CD4-positive, alpha-beta T cell (primary cell): ENCODE results near the gene TAB3. TPM values are rescaled to one million over a fixed set of nuclear protein-coding genes. Genes with fewer than 3 reads are reported as not detected.

Experiments used
- ATAC-seq: fragments of 200-7000 bp; cut with Tn5 transposase; one replicate; pipeline ENCODE4 v1.10.0; 2022; ENCODE audit warnings: mild to moderate bottlenecking; ENCODE audit not compliant: poor library complexity
- CTCF ChIA-PET: fragments of 350-600 bp; sonication (Branson Sonifier 250); formaldehyde crosslinking; loops from one replicate; lab custom pipeline; 2021; ENCODE audit warnings: antibody characterized with exemption, inconsistent platforms; lab: Charles Lee
- POLR2A ChIA-PET: fragments of 350-600 bp; sonication (Branson Sonifier 250); formaldehyde crosslinking; loops from one replicate; lab custom pipeline; 2021; ENCODE audit warnings: antibody characterized with exemption, inconsistent platforms; lab: Charles Lee
- DNase-seq, 14 experiments: peaks; one replicate each; pipeline ENCODE4 v3.0.0-alpha.2; 2013 to 2020; ENCODE audit warnings: mixed read lengths in 2 of 14
- H3K27ac ChIP-seq, 2 donors: one replicate each; pipeline versions ENCODE4 v1.5.1 to v1.7.0; 2013; ENCODE audit warnings: low read length in 2 of 2, low read depth in 1 of 2, mild to moderate bottlenecking in 1 of 2
- H3K27me3 ChIP-seq, 2 experiments: 1 replicate in 1 of 2; 2 replicates in 1 of 2; pipeline versions ENCODE4 v1.6.1 to v1.7.0; 2013; ENCODE audit warnings: low read length in 2 of 2, control low read depth in 1 of 2, mild to moderate bottlenecking in 1 of 2, moderate library complexity in 1 of 2; ENCODE audit not compliant: insufficient read depth in 2 of 2, control insufficient read depth in 1 of 2
- H3K36me3 ChIP-seq: one replicate; pipeline ENCODE4 v1.6.1; 2013; ENCODE audit warnings: low read length, control low read depth; ENCODE audit not compliant: insufficient read depth
- H3K4me1 ChIP-seq: one replicate; pipeline ENCODE4 v1.6.1; 2013; ENCODE audit warnings: low read length, control low read depth; ENCODE audit not compliant: insufficient read depth
- H3K4me3 ChIP-seq: one replicate; pipeline ENCODE4 v1.5.1; 2013; ENCODE audit warnings: mild to moderate bottlenecking, low read length, moderate library complexity
- H3K9me3 ChIP-seq, 2 experiments: 1 replicate in 1 of 2; 2 replicates in 1 of 2; pipeline versions ENCODE4 v1.6.1 to v1.7.0; 2013; ENCODE audit warnings: low read length in 2 of 2, mild to moderate bottlenecking in 2 of 2, control low read depth in 1 of 2, moderate library complexity in 1 of 2; ENCODE audit not compliant: control insufficient read depth in 1 of 2, insufficient read depth in 1 of 2
- H3K27ac Mint-ChIP-seq: one replicate; pipeline ENCODE4 v1.8.0; 2020; ENCODE audit warnings: mixed read lengths
- H3K27me3 Mint-ChIP-seq: one replicate; pipeline ENCODE4 v1.8.0; 2021; ENCODE audit warnings: mixed read lengths
- H3K36me3 Mint-ChIP-seq: one replicate; pipeline ENCODE4 v1.8.0; 2021; ENCODE audit warnings: low read depth, mixed read lengths
- H3K4me1 Mint-ChIP-seq: one replicate; pipeline ENCODE4 v1.8.0; 2021; ENCODE audit warnings: low read depth, mixed read lengths
- H3K4me3 Mint-ChIP-seq: one replicate; pipeline ENCODE4 v1.8.0; 2020; ENCODE audit warnings: mild to moderate bottlenecking, mixed read lengths
- H3K9me3 Mint-ChIP-seq: one replicate; pipeline ENCODE4 v1.8.0; 2020; ENCODE audit warnings: mixed read lengths
- CTCF ChIP-seq: fragments of 200-600 bp; IDR thresholded peaks from one replicate; pipeline ENCODE4 v1.8.0; 2022; ENCODE audit warnings: antibody characterized with exemption, mild to moderate bottlenecking
- intact Hi-C, 2 experiments: fragments of 100-400 bp; cut with DNase I in 1 of 2; cut with micrococcal nuclease in 1 of 2; formaldehyde crosslinking; loops; one replicate each; pipeline versions ENCODE4 v1.15.1 to v1.9.0; 2023 to 2025; cut with DNase I, micrococcal nuclease
- total RNA-seq, 174 experiments: library from RNA in 2 of 174; stranded (reverse) in 2 of 174; gene quantifications; one replicate each; pipeline ENCODE4 v1.2.3 and lab custom pipeline; 2021 to 2026

TAB3 gene
- total RNA-seq, 2 experiments from 2014 or later = 24.7 to 25.6 TPM

- DNase-seq (no peak), ATAC-seq (no peak)
- no peak overlapping the region for H3K4me3 ChIP-seq
- Mint-ChIP-seq H3K4me3 (no peak overlapping the region), H3K27ac (no peak overlapping the region), H3K36me3 (peaks cover 7% of the 10 kb centered on the region), H3K4me1 (peaks cover 21% of the 10 kb centered on the region), H3K27me3 (no peaks in the 10 kb centered on the region), H3K9me3 (no peaks in the 10 kb centered on the region)
- H3K27ac ChIP-seq = no peak overlapping the region
- H3K4me1 ChIP-seq = peaks cover 7% of the 10 kb centered on the region
- ChIA-PET CTCF (no interaction called here), POLR2A (no interaction called here)
- no peaks in the 10 kb centered on the region for H3K27me3 ChIP-seq
- no peak for TF ChIP-seq CTCF
- H3K36me3 ChIP-seq = no peaks in the 10 kb centered on the region
- H3K9me3 ChIP-seq = no peaks in the 10 kb centered on the region
- intact Hi-C loops = no loop called here
These were observed 3.5 kb upstream of the TAB3 start for GRCh38 chrX:30892591-30892990.

GRCh38 chrX:30888526-30889146, 418 bp downstream of the TAB3 start:
- POLR2A ChIA-PET = interaction anchor here (0.7 to 1.3 kb wide), 4 partner anchors 26 to 311 kb away, joined by 3 to 5 read pairs (median 4); partner anchors contain the start of gene TASL
- Mint-ChIP-seq H3K9me3 (no peaks in the 10 kb centered on the region), H3K27ac (peak overlapping the region; percentile 96), H3K27me3 (no peaks in the 10 kb centered on the region), H3K4me1 (peaks cover 58% of the 10 kb centered on the region), H3K4me3 (peak overlapping the region; percentile 91), H3K36me3 (peaks cover 7% of the 10 kb centered on the region)
- H3K9me3 ChIP-seq = no peaks in the 10 kb centered on the region
- peak overlapping the region; percentile 72 for H3K4me3 ChIP-seq
- peak in 9 of 14 experiments; percentile 1 to 35 (median 3) for DNase-seq
- H3K4me1 ChIP-seq = peaks cover 16% of the 10 kb centered on the region
- no peak for TF ChIP-seq CTCF
- intact Hi-C loops = loop anchor here (5.0 to 10.0 kb wide), 4 partner anchors 61 to 234 kb away; partner anchors contain the start of gene GK (in 1 of the 2)
- CTCF ChIA-PET = no interaction called here
- ATAC-seq = no peak
- no peak overlapping the region for H3K27ac ChIP-seq
- H3K27me3 ChIP-seq = no peaks in the 10 kb centered on the region
- no peaks in the 10 kb centered on the region for H3K36me3 ChIP-seq

GRCh38 chrX:30887721-30888120, 1.3 kb downstream of the TAB3 start:
- Mint-ChIP-seq H3K4me3 (peak overlapping the region; percentile 91), H3K27me3 (no peaks in the 10 kb centered on the region), H3K4me1 (peaks cover 64% of the 10 kb centered on the region), H3K27ac (peak overlapping the region; percentile 96), H3K36me3 (peaks cover 7% of the 10 kb centered on the region), H3K9me3 (no peaks in the 10 kb centered on the region)
- intact Hi-C loops = loop anchor here (5.0 to 10.0 kb wide), 4 partner anchors 60 to 233 kb away; partner anchors contain the start of gene GK (in 1 of the 2)
- H3K27ac ChIP-seq = no peak overlapping the region
- no peaks in the 10 kb centered on the region for H3K27me3 ChIP-seq
- ChIA-PET CTCF (interaction anchor here (0.8 kb wide), 1 partner anchor 8 kb away, joined by 3 read pairs; no protein-coding TSS in a partner anchor), POLR2A (no interaction called here)
- H3K4me1 ChIP-seq = peaks cover 16% of the 10 kb centered on the region
- peak overlapping the region; percentile 72 for H3K4me3 ChIP-seq
- H3K9me3 ChIP-seq = no peaks in the 10 kb centered on the region
- H3K36me3 ChIP-seq = no peaks in the 10 kb centered on the region
- TF ChIP-seq CTCF = no peak
- DNase-seq (peak in 3 of 14 experiments; percentile 11 to 12 (median 11)), ATAC-seq (no peak)
